Measurements from ENCODE around the gene RXRA.

Gene RXRA

GRCh38 chr9:134416385-134417015, 90.2 kb downstream of the RXRA start:
- Histone ChIP-seq H3K9ac (ENCODE audit: insufficient read length) (no peak overlapping the region), H3K36me3 (ENCODE audit: insufficient read depth, low read length) (no peaks in the 10 kb centered on the region; the same call in 1 of the 2 replicates), H3K27ac (no peak overlapping the region), H3K9me3 (ENCODE audit: low read depth, low read length) (no peaks in the 10 kb centered on the region), H3K4me3 (no peak overlapping the region)
- TF ChIP-seq FOXP2 (optimal IDR thresholded peaks at IDR 0.05; ENCODE audit: control extremely low read depth, extremely low read length, insufficient read depth) (no peak), POLR2AphosphoS5 (IDR thresholded peaks at IDR 0.05; ENCODE audit: borderline replicate concordance, low read depth, low read length) (no peak), EZH2 (IDR thresholded peaks at IDR 0.05) (no peak)
- DNase-seq (ENCODE audit: low read depth, low spot score), result no peak

GRCh38 chr9:134418354-134418753, 92.1 kb downstream of the RXRA start:
- Histone ChIP-seq H3K27ac (no peak overlapping the region), H3K36me3 (ENCODE audit: insufficient read depth, low read length) (no peaks in the 10 kb centered on the region; the same call in 1 of the 2 replicates), H3K9ac (ENCODE audit: insufficient read length) (no peak overlapping the region), H3K9me3 (ENCODE audit: low read depth, low read length) (no peaks in the 10 kb centered on the region), H3K4me3 (no peak overlapping the region)
- DNase-seq (ENCODE audit: low read depth, low spot score), result no peak
- TF ChIP-seq EZH2 (IDR thresholded peaks at IDR 0.05) (no peak), FOXP2 (optimal IDR thresholded peaks at IDR 0.05; ENCODE audit: control extremely low read depth, extremely low read length, insufficient read depth) (no peak), POLR2AphosphoS5 (IDR thresholded peaks at IDR 0.05; ENCODE audit: borderline replicate concordance, low read depth, low read length) (no peak)

GRCh38 chr9:134419000-134419683, 92.9 kb downstream of the RXRA start:
- H3K9me3 ChIP-seq (ENCODE audit: low read depth, low read length), result no peaks in the 10 kb centered on the region
- TF ChIP-seq EZH2 (IDR thresholded peaks at IDR 0.05) (no peak), POLR2AphosphoS5 (IDR thresholded peaks at IDR 0.05; ENCODE audit: borderline replicate concordance, low read depth, low read length) (no peak), FOXP2 (optimal IDR thresholded peaks at IDR 0.05; ENCODE audit: control extremely low read depth, extremely low read length, insufficient read depth) (no peak)
- H3K27ac ChIP-seq, result peak overlapping the region; percentile 73; the same call in 1 of the 2 replicates
- no peaks in the 10 kb centered on the region; the same call in 1 of the 2 replicates for H3K36me3 ChIP-seq (ENCODE audit: insufficient read depth, low read length)
- H3K9ac ChIP-seq (ENCODE audit: insufficient read length), result no peak overlapping the region
- no peak for DNase-seq (ENCODE audit: low read depth, low spot score)
- H3K4me3 ChIP-seq, result no peak overlapping the region

GRCh38 chr9:134419684-134420076, 93.4 kb downstream of the RXRA start:
- TF ChIP-seq EZH2 (IDR thresholded peaks at IDR 0.05), result no peak
- no peak for TF ChIP-seq POLR2AphosphoS5 (IDR thresholded peaks at IDR 0.05; ENCODE audit: borderline replicate concordance, low read depth, low read length)
- TF ChIP-seq FOXP2 (optimal IDR thresholded peaks at IDR 0.05; ENCODE audit: control extremely low read depth, extremely low read length, insufficient read depth), result no peak
- no peak for DNase-seq (ENCODE audit: low read depth, low spot score)
- H3K4me3 ChIP-seq, result no peak overlapping the region
- H3K36me3 ChIP-seq (ENCODE audit: insufficient read depth, low read length), result no peaks in the 10 kb centered on the region; the same call in 1 of the 2 replicates
- H3K27ac ChIP-seq, result peak overlapping the region; percentile 21; the same call in 1 of the 2 replicates
- no peaks in the 10 kb centered on the region for H3K9me3 ChIP-seq (ENCODE audit: low read depth, low read length)
- no peak overlapping the region for H3K9ac ChIP-seq (ENCODE audit: insufficient read length)

- no peak overlapping the region for H3K9ac ChIP-seq (ENCODE audit: insufficient read length)
- H3K27ac ChIP-seq, result peak overlapping the region; percentile 21
- no peaks in the 10 kb centered on the region for H3K9me3 ChIP-seq (ENCODE audit: low read depth, low read length)
- TF ChIP-seq EZH2 (IDR thresholded peaks at IDR 0.05) (no peak), FOXP2 (optimal IDR thresholded peaks at IDR 0.05; ENCODE audit: control extremely low read depth, extremely low read length, insufficient read depth) (no peak), POLR2AphosphoS5 (IDR thresholded peaks at IDR 0.05; ENCODE audit: borderline replicate concordance, low read depth, low read length) (no peak)
- H3K36me3 ChIP-seq (ENCODE audit: insufficient read depth, low read length), result no peaks in the 10 kb centered on the region; the same call in 1 of the 2 replicates
- DNase-seq (ENCODE audit: low read depth, low spot score), result no peak
- no peak overlapping the region for H3K4me3 ChIP-seq
Measured at GRCh38 chr9:134420281-134420845, 94.1 kb downstream of the RXRA start.

- DNase-seq (ENCODE audit: low read depth, low spot score), result no peak
- no peak overlapping the region for H3K4me3 ChIP-seq
- no peak overlapping the region for H3K9ac ChIP-seq (ENCODE audit: insufficient read length)
- H3K36me3 ChIP-seq (ENCODE audit: insufficient read depth, low read length), result no peaks in the 10 kb centered on the region; the same call in 1 of the 2 replicates
- H3K27ac ChIP-seq, result no peak overlapping the region; the same call in 1 of the 2 replicates
- no peaks in the 10 kb centered on the region for H3K9me3 ChIP-seq (ENCODE audit: low read depth, low read length)
- TF ChIP-seq EZH2 (IDR thresholded peaks at IDR 0.05) (no peak), POLR2AphosphoS5 (IDR thresholded peaks at IDR 0.05; ENCODE audit: borderline replicate concordance, low read depth, low read length) (no peak), FOXP2 (optimal IDR thresholded peaks at IDR 0.05; ENCODE audit: control extremely low read depth, extremely low read length, insufficient read depth) (no peak)
Measured at GRCh38 chr9:134420974-134421432, 94.7 kb downstream of the RXRA start.

GRCh38 chr9:134421888-134422287, 95.6 kb downstream of the RXRA start:
- DNase-seq (ENCODE audit: low read depth, low spot score), result no peak
- no peaks in the 10 kb centered on the region for H3K9me3 ChIP-seq (ENCODE audit: low read depth, low read length)
- no peak overlapping the region for H3K9ac ChIP-seq (ENCODE audit: insufficient read length)
- no peak overlapping the region for H3K27ac ChIP-seq
- TF ChIP-seq FOXP2 (optimal IDR thresholded peaks at IDR 0.05; ENCODE audit: control extremely low read depth, extremely low read length, insufficient read depth), result no peak
- TF ChIP-seq EZH2 (IDR thresholded peaks at IDR 0.05), result no peak
- TF ChIP-seq POLR2AphosphoS5 (IDR thresholded peaks at IDR 0.05; ENCODE audit: borderline replicate concordance, low read depth, low read length), result no peak
- no peak overlapping the region for H3K4me3 ChIP-seq
- no peaks in the 10 kb centered on the region; the same call in 1 of the 2 replicates for H3K36me3 ChIP-seq (ENCODE audit: insufficient read depth, low read length)
